Calu3 (cell line): ENCODE results near the gene APOL4. TPM values are rescaled to one million over a fixed set of nuclear protein-coding genes. Genes with fewer than 3 reads are reported as not detected.
"Not testable (repeated sequence)": the region's sequence is repeated elsewhere in the genome, so short reads cannot be mapped to it uniquely, and the experiment has no call there.

Experiments
- BruUV-seq: library from RNA; stranded (reverse); fragments of 400-500 nt; replicated peaks from 2 replicates; lab custom pipeline; 2021; lab: Mats Ljungman, UMichigan
- CTCF ChIA-PET: fragments of 300-600 bp; sonication (Branson Sonifier 250); formaldehyde crosslinking; loops from one replicate; lab custom pipeline; 2022; ENCODE audit warnings: antibody characterized with exemption; lab: Charles Lee
- DNase-seq: peaks from one replicate; pipeline ENCODE4 v3.0.0; 2022
- H3K27ac Mint-ChIP-seq: one replicate; pipeline ENCODE4 v1.8.0; 2022; ENCODE audit warnings: mixed read lengths; ENCODE audit not compliant: unreplicated experiment
- H3K27me3 Mint-ChIP-seq: one replicate; pipeline ENCODE4 v1.8.0; 2022; ENCODE audit warnings: mixed read lengths; ENCODE audit not compliant: unreplicated experiment
- H3K36me3 Mint-ChIP-seq: one replicate; pipeline ENCODE4 v1.8.0; 2022; ENCODE audit warnings: mild to moderate bottlenecking, moderate library complexity, mixed read lengths; ENCODE audit not compliant: insufficient read depth, unreplicated experiment
- H3K4me1 Mint-ChIP-seq: one replicate; pipeline ENCODE4 v1.8.0; 2022; ENCODE audit warnings: mild to moderate bottlenecking, low read depth, mixed read lengths; ENCODE audit not compliant: unreplicated experiment
- H3K4me3 Mint-ChIP-seq: one replicate; pipeline ENCODE4 v1.8.0; 2022; ENCODE audit warnings: mild to moderate bottlenecking, low read depth, moderate library complexity, mixed read lengths; ENCODE audit not compliant: unreplicated experiment
- H3K9me3 Mint-ChIP-seq: one replicate; pipeline ENCODE4 v1.8.0; 2022; ENCODE audit warnings: low read depth, mixed read lengths; ENCODE audit not compliant: unreplicated experiment
- intact Hi-C: fragments of 100-400 bp; cut with micrococcal nuclease; formaldehyde crosslinking; loops from one replicate; pipeline ENCODE4 v1.10.0; 2022; ENCODE audit not compliant: unreplicated experiment
- total RNA-seq: library from RNA; stranded (reverse); gene quantifications from 2 replicates; pipeline ENCODE4 v1.2.3, GENCODE V29; 2022
- TF ChIP-seq, protein P1 (sequence below): fragments of 200-600 bp; IDR thresholded peaks from one replicate; pipeline ENCODE4 v1.8.0; 2022; ENCODE audit warnings: antibody characterized with exemption; ENCODE audit not compliant: unreplicated experiment

Gene APOL4
- total RNA-seq, 1 experiment from 2014 or later = 1.5 TPM

DNA sequence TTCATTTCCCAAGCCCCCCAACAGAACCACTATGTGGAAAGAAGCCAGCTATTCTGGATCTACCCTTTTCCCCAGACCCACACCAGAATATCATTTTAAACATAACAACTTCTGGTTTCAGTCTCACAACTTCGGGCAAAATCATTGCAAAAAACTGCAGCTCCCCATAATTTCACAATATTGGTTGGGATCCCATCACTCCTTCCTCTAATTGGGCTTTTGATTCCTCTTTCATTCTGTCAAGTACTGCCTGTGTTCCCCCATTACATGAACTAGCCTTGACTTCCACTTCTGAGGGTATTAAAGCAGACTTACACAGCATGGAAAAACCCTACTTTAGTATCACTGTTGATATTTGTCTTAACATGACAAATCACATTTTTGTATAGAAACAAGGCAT, 37.0 kb downstream of the APOL4 start:
- TF ChIP-seq, protein P1, sequence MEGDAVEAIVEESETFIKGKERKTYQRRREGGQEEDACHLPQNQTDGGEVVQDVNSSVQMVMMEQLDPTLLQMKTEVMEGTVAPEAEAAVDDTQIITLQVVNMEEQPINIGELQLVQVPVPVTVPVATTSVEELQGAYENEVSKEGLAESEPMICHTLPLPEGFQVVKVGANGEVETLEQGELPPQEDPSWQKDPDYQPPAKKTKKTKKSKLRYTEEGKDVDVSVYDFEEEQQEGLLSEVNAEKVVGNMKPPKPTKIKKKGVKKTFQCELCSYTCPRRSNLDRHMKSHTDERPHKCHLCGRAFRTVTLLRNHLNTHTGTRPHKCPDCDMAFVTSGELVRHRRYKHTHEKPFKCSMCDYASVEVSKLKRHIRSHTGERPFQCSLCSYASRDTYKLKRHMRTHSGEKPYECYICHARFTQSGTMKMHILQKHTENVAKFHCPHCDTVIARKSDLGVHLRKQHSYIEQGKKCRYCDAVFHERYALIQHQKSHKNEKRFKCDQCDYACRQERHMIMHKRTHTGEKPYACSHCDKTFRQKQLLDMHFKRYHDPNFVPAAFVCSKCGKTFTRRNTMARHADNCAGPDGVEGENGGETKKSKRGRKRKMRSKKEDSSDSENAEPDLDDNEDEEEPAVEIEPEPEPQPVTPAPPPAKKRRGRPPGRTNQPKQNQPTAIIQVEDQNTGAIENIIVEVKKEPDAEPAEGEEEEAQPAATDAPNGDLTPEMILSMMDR = no peak
- H3K9me3 Mint-ChIP-seq = no peaks in the 10 kb centered on the region
- CTCF ChIA-PET = no interaction called here
- no peak for DNase-seq
- intact Hi-C loops = no loop called here
- BruUV-seq = no TSS peak
- H3K27ac Mint-ChIP-seq = no peak overlapping the region
- no peak overlapping the region for H3K4me3 Mint-ChIP-seq
- H3K27me3 Mint-ChIP-seq = peaks cover 29% of the 10 kb centered on the region
- H3K36me3 Mint-ChIP-seq = no peaks in the 10 kb centered on the region
- peaks cover 26% of the 10 kb centered on the region for H3K4me1 Mint-ChIP-seq

DNA sequence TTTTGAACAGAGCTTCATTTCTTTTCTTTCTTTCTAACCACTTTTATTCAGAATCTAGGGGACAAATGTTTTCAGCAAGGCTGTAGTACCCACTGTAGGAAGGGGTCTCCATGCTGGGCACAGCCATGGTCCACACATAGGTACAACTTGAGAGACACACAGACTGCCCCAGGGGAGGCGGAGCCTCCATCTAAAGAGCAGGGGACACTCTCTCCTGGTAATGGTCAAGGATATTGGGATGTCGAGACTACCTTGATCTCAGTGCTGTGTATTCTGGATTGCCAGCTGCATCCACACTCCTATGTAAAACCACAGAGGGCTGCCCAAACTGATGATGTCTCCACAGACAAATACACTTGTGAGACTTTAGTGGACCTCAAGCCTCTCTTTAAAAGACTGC, 38.1 kb downstream of the APOL4 start:
- Mint-ChIP-seq H3K27me3 (peaks cover 29% of the 10 kb centered on the region), H3K4me3 (no peak overlapping the region), H3K9me3 (no peaks in the 10 kb centered on the region), H3K36me3 (no peaks in the 10 kb centered on the region), H3K27ac (no peak overlapping the region), H3K4me1 (peaks cover 29% of the 10 kb centered on the region)
- CTCF ChIA-PET = interaction anchor here (1.0 to 1.3 kb wide), 2 partner anchors 10 to 28 kb away, joined by 4 to 6 read pairs; no protein-coding TSS in a partner anchor
- TF ChIP-seq, protein P1 = no peak
- no peak for DNase-seq
- no TSS peak for BruUV-seq
- intact Hi-C loops = no loop called here

DNA sequence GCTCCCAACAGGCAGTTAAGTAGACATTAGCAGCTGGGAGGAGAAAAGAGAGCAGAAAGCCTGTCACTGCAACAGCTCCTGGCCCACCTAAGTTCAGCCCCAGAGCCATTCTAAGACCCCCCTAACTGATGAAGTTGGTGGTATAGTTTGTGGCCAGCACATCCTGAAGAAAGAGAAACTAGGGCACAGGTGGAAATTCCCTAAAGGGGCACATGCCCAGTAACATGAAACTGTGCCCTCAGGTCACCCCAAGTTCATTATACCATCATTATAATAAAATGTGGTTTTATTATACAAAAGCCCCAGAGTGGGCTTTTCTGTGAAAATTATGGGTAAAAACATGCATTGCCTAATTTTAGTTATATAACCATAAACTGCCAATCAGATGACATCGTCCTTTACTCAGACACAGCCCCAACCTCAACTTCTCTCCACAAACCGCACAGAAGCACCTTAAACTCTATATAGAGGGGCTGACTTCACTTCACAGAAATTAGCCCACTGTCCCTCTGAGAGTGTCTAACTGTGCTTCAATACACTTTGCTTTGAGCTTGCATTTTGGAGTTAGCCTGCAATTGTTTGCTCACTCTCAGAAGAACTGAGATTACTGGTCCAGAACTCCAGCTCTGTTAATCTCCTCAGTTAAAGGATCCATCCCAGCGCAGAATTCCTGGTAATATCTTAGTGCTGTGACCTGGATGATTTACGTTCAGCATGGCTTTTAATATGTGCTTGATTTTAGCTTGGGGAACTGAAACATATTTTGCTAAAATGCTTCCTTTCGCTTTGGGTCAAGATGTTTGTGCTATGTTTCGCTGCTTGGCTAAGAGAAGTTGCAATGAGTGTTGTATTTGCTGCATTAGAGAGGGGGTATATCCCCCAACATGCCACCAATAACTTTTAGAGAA, 39.2 kb downstream of the APOL4 start:
- Mint-ChIP-seq H3K36me3 (peaks cover 2% of the 10 kb centered on the region), H3K4me1 (peaks cover 30% of the 10 kb centered on the region), H3K27me3 (peaks cover 27% of the 10 kb centered on the region), H3K9me3 (no peaks in the 10 kb centered on the region), H3K27ac (no peak overlapping the region), H3K4me3 (no peak overlapping the region)
- intact Hi-C loops = no loop called here
- no peak for DNase-seq
- BruUV-seq = no TSS peak
- CTCF ChIA-PET = interaction anchor here (1.0 to 1.3 kb wide), 3 partner anchors 11 to 26 kb away, joined by 3 to 6 read pairs (median 4); no protein-coding TSS in a partner anchor
- TF ChIP-seq, protein P1 = no peak

DNA sequence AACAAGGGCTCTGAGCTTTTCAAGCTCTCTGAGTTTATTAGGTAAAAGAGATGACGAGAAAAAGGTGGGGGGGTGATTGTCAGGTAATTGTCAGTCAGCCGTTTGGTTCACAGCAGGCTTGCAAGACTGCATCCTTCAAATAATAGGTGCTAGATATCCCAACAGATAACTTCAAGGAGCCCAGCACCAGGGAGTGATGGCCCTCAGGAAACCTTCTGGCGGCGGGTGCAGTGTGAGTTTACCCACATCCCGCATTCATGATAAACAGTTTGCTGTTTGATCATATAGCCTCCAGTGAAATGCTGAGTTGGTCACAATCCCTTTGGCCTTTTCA, 39.8 kb downstream of the APOL4 start:
- intact Hi-C loops, H3K9me3 Mint-ChIP-seq, H3K27ac Mint-ChIP-seq, H3K4me3 Mint-ChIP-seq, DNase-seq, BruUV-seq, H3K36me3 Mint-ChIP-seq: not testable (repeated sequence)
- CTCF ChIA-PET = interaction anchor here (1.2 kb wide), 1 partner anchor 17 kb away, joined by 3 read pairs; no protein-coding TSS in a partner anchor
- peaks cover 37% of the 10 kb centered on the region for H3K4me1 Mint-ChIP-seq
- H3K27me3 Mint-ChIP-seq = peaks cover 20% of the 10 kb centered on the region
